A549 treated with ZK216348 at 1 μM for 4 hours (cell line): Measurements from ENCODE around the gene LENG9. TPM values are rescaled to one million over a fixed set of nuclear protein-coding genes. Genes with fewer than 3 reads are reported as not detected.

Source experiments
- total RNA-seq: library from RNA; stranded (reverse); fragments of 200-300 nt; extraction: Qiagen RNA extraction; gene quantifications from 5 replicates; pipeline ENCODE4 v1.2.3, GENCODE V29; 2022; ENCODE audit warnings: low read depth

Gene LENG9
- 3.0 to 8.6 TPM (median 7.8 TPM) in 5 replicates for total RNA-seq

DNA sequence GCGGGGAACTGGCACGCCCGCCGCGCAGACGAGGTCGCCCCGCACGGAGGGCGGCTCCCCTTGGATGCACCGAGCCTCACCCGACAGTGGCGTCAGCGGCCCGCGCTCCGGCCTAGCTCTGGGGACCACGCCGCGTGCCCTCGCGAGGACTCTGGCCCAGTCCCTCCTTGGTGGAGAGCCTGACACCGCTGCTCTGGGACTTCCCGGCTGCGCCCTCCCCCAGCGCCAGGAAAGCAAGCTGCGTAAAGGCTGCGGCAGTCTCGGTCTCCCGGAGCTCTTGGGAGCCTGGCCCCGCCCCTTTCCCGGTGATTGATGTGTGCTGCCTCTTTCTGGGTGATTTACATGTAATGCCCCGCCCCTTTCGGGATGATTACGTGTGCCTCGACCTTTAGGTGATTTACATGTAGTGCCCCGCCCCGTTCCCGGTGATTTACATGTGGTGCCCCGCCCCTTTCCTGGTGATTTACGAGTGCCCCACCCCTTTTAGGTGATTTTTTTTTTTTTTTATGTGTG is at the start of gene LENG9:
Gene LENG9 (minus strand): TSS at position 248 of the 513 bp plus-strand sequence. CDS start 252 bp downstream, outside the sequence.

DNA sequence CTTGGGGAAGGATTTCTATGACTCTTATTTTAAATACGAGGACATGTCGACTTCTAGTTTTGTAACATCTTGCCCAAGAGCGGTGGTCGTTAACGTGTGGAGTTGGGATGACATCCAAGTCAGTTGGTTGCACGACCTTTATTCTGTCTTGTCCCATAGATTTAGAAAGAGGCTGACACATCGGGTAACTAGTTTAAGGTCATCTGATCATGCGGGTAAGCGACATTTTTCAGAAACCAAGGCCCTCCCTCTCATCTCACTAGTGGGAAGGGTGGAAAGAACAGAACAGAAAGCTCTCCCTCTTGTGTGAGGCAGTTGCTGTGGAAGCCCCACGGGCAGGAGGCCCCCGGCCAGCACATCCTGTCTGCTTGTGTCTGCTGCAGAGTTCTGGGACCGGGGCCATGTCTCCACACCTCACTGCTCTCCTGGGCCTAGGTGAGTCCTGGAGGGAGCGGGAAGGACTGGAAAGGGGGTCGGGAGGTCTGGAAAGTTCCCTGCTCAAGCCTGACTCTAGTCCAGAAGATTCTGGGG is 39.0 kb upstream of the LENG9 start, which contains the start of gene LAIR2:
Gene LAIR2 (plus strand): TSS at position 314 of the 531 bp plus-strand sequence. CDS start 88 bp downstream, at position 402.

DNA sequence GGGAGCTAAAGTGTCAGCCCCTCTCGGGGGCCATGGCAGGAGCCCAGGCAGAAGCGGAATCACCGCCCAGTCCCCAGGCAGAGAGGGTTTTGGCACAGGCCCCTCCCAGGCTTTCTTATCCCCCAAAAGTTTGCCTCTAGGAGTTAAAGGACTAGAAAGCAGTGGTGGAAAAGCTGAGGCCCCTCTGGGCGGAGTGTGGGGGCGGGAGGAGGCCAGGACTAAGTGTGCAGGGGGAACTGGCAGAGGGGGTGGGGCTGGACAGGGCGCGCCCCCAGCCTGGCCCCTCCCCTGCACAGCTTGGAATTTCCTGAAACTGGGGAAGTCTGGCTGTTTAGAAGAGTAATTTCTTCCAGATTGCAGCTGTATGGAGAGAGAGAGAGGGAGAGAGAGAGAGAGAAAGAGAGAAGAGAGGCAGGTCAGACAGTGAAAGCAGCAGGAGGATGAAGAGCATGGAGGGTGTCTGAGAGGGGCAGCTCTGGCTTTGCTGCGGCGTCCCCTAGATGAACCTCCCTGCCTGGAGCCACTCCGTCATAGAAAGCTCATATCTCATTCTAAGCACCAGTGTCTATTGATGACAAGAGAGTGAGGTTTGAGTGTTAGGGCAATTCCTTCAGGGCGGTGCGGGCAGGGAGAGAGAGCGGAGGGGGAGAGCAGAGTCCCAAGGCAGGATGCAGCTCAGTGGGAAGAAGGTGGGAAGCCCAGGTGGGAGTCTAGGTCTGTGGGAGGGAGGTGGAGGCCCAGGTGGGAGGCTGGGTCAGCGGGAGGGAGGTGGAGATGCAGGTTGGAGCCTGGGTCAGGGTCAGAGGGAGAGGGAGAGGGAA is 9.7 kb upstream of the LENG9 start, which contains the start of gene CDC42EP5:
Gene CDC42EP5 (minus strand): TSS at position 226 of the 821 bp plus-strand sequence. CDS start 7,749 bp downstream, outside the sequence.

DNA sequence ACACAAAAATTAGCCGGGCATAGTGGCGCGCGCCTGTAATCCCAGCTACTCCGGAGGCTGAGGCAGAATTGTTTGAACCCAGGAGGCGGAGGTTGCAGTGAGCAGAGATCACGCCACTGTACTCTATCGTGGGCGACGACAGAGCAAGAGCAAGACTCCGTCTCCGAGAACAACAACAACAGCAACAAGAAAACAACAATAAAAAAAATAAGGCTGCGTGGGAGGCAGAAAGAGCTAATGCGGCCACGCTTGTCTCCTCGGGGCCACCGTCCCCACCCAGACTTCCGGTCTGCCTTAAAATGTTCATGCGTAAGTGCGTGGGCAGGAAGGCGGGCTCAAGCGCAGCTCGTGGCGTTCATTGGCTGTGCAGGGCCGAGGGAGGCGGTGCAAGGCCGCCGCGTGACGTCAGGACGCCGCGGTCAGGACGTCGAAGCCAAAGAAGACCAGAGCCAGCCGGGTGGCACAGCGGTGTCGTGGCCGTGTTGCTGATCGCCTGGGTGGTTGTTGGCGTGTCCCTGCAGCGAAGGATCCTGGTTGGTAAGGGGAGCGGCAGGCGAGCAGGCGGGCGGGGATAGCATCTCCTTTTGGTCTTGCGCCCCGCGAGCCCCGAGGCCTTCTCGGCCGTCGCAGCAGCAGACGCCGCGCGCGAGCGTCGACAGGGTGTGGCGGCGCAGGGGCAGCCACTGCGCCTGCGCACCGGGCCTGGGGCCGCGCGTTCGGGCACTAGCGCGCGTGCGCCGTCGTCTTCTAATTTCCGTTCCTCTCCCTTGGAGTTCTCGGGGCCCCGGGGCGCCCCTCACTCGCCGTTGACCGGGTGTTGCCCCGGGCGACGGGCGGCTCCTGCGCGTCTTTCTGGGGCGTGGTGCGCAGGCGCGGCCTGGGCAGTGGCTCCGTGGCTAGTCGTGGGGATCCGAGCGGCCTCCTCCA is 14.5 kb downstream of the LENG9 start, which contains the start of gene LENG8:
Gene LENG8 (plus strand): TSS at position 426 of the 927 bp plus-strand sequence. CDS start 2,146 bp downstream, outside the sequence.

DNA sequence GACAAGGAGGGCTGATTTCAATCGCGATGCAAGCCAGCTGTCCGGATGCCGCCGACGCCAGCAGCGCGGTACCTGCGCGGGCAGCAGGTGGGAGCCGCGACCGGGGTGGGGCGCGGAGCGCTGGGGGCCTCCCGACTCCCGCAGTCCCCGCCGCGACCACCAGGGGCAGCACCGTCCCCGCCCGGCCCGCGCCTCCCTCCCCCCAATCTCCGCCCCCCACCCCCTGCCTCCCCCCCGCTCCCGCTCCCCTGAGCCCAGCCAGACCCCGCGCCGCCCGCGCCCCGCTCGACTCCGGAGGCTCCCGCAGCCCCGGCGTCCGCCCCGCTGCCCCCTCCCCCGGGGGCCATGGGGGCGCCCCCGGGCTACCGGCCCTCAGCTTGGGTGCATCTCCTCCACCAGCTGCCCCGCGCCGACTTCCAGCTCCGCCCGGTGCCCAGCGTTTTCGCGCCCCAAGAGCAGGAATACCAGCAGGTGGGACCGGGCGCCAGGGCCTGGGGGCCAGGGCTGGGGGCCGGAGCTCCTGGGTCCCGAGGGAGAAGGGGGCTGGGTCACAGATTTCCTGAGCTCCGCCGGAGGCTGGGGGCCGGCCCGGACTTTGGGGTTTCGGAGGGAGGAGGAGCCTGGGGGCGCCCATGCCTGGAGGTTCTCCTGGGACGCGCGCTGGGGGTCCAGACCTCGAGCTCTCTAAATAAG is 48.2 kb downstream of the LENG9 start, which contains the start of gene TTYH1:
Gene TTYH1 (plus strand): TSS at position 257 of the 693 bp plus-strand sequence. CDS start 89 bp downstream, at position 346.

Other genes starting within 250 kb of the LENG9 start
- 0.07 to 0.24 TPM (median 0.14 TPM) in 4 of 5 replicates, not detected in the other for gene LILRB3, start 240.8 kb downstream of the LENG9 start, total RNA-seq
- 0.09 TPM in 1 of 5 replicates, not detected in the others for gene LILRA6, start 221.0 kb downstream of the LENG9 start, total RNA-seq
- gene LILRB5, start 206.5 kb downstream of the LENG9 start, total RNA-seq: 0.04 TPM in 1 of 5 replicates, not detected in the others
- 0.05 to 0.14 TPM (median 0.05 TPM) in 3 of 5 replicates, not detected in the others for gene LILRB2, start 182.7 kb downstream of the LENG9 start, total RNA-seq
- gene LILRA5, start 150.6 kb downstream of the LENG9 start, total RNA-seq: not detected in 5 replicates
- gene LILRA4, start 124.6 kb downstream of the LENG9 start, total RNA-seq: not detected in 5 replicates
- gene LAIR1, start 98.8 kb downstream of the LENG9 start, total RNA-seq: not detected in 5 replicates
- gene TTYH1, start 48.3 kb downstream of the LENG9 start, total RNA-seq: 0.08 to 0.15 TPM in 2 of 5 replicates, not detected in the others
- 52.4 to 151 TPM (median 125 TPM) in 5 replicates for gene LENG8, start 14.6 kb downstream of the LENG9 start, total RNA-seq
- gene CDC42EP5, start 9.5 kb upstream of the LENG9 start, total RNA-seq: 0.18 to 0.31 TPM in 2 of 5 replicates, not detected in the others
- not detected in 5 replicates for gene LAIR2, start 39.1 kb upstream of the LENG9 start, total RNA-seq
- gene LILRA2, start 110.0 kb upstream of the LENG9 start, total RNA-seq: 0.09 TPM in 1 of 5 replicates, not detected in the others
- gene LILRA1, start 129.9 kb upstream of the LENG9 start, total RNA-seq: not detected in 5 replicates
- 0.07 TPM in 1 of 5 replicates, not detected in the others for gene LILRB1, start 166.7 kb upstream of the LENG9 start, total RNA-seq
- gene LILRB4, start 199.2 kb upstream of the LENG9 start, total RNA-seq: not detected in 5 replicates